Cardiac muscle cell (in vitro differentiated cells and primary cell): ENCODE data around the gene PTGES. TPM values are rescaled to one million over a fixed set of nuclear protein-coding genes. Genes with fewer than 3 reads are reported as not detected.

ENCODE experiments used
- DNase-seq, 2 donors: peaks; one replicate each; pipeline versions ENCODE4 v3.0.0 to v3.0.0-alpha.2; 2010 to 2017; ENCODE audit warnings: low read depth in 1 of 2, low spot score in 1 of 2
- H3K27ac ChIP-seq: fragments of 200-600 bp; sonication (generic); 2 replicates; pipeline ENCODE4 v1.5.1; 2016
- H3K27me3 ChIP-seq: fragments of 200-600 bp; sonication (generic); 2 replicates; pipeline ENCODE4 v1.6.0; 2016; ENCODE audit warnings: control low read depth
- H3K36me3 ChIP-seq: fragments of 200-600 bp; sonication (generic); 2 replicates; pipeline ENCODE4 v1.5.1; 2016; ENCODE audit warnings: control low read depth
- H3K4me1 ChIP-seq: fragments of 200-600 bp; sonication (generic); 2 replicates; pipeline ENCODE4 v1.8.1; 2017; ENCODE audit warnings: low read depth, mild to moderate bottlenecking, mixed run types
- H3K4me3 ChIP-seq: fragments of 200-600 bp; sonication (generic); 2 replicates; pipeline ENCODE4 v1.5.1; 2016; ENCODE audit warnings: mild to moderate bottlenecking
- H3K9me3 ChIP-seq: fragments of 200-600 bp; sonication (generic); 2 replicates; pipeline ENCODE4 v1.5.1; 2017; ENCODE audit warnings: low read depth, mild to moderate bottlenecking, control low read depth
- CTCF ChIP-seq: IDR thresholded peaks from 2 replicates; pipeline ENCODE4 v1.5.1; 2012; ENCODE audit warnings: low read depth, mild to moderate bottlenecking, low read length
- polyA plus RNA-seq: library from polyadenylated mRNA; unstranded; fragments of >200 nt; fragmentation: Nextera tagmentation; extraction: Ambion mirVana; gene quantifications from 2 replicates; pipeline ENCODE4 v1.2.1, GENCODE V29; 2016
- total RNA-seq: library from RNA; depleted of rRNA; stranded (reverse); fragments of >200 nt; gene quantifications from 2 replicates; pipeline ENCODE4 v1.2.3, GENCODE V29; 2016

Gene PTGES
- total and polyA plus RNA-seq, 2 experiments from 2014 or later: 1.4 to 4.6 TPM

DNA sequence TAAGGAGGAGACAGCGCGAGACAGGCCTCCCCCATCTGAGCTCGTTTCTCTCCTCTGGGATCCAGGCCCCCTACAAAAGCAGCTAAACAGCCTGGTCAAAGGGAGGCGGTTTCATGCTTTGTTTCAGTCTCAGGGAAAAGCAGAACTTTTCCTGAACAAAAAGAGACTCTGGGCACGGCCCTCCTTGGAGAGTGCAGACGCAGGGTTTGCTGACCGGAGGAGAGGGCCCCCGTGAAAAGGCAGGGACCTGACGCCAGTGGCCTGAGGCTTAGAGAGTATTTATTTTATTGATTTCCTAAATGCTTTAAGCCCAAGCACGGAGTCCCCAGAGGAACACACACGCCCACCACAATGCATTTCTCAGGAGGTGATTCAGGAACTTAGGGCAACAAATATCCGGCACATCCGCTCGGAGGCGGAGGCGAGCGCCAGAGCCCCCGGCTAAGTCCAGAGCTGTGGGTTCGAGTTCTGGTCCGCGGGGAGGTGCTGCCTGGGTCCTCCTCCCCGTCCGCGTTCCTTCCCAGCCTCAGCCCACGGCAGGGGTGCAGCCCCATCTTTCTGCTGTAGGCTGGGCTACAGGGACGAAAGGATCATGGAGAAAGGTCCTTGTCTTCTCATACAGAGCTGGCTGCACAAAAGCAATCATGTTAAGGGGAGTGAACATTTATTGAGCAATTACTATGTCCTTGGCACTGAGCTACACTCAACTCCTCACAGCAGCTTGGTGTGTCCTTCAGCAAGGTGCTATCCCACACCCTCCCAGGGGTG is 40.0 kb downstream of the PTGES start:
- peak in 1 of 2 donors; percentile 52 for DNase-seq
- Histone ChIP-seq H3K27me3 (no peaks in the 10 kb centered on the region), H3K4me3 (no peak overlapping the region), H3K9me3 (no peaks in the 10 kb centered on the region), H3K27ac (peak overlapping the region; percentile 64), H3K4me1 (peaks cover 25% of the 10 kb centered on the region), H3K36me3 (no peaks in the 10 kb centered on the region)
- no peak for TF ChIP-seq CTCF

DNA sequence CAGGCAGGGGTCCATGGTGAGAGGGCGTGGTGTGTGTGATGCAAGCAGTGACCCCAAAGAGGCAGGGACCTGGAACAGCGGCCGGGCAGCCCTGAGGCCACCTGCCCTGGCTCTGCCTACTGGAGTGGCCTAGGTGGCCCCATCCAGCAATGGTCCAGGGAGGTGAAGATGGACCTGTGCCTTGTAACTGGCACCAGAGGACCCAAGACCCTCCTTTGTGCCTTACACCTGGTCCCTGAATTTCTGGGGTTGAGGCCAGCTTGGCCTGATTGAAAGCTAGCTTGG is 42.7 kb downstream of the PTGES start:
- H3K27ac ChIP-seq: peak overlapping the region; percentile 43
- no peaks in the 10 kb centered on the region for H3K36me3 ChIP-seq
- H3K27me3 ChIP-seq: no peaks in the 10 kb centered on the region
- H3K4me3 ChIP-seq: no peak overlapping the region
- no peak for DNase-seq
- H3K9me3 ChIP-seq: no peaks in the 10 kb centered on the region
- H3K4me1 ChIP-seq: peaks cover 25% of the 10 kb centered on the region
- TF ChIP-seq CTCF: no peak

GRCh38 chr9:129709438-129710168 is 43.2 kb downstream of the PTGES start:
- peak in 1 of 2 donors; percentile 62 for DNase-seq
- Histone ChIP-seq H3K36me3 (no peaks in the 10 kb centered on the region), H3K4me1 (peaks cover 25% of the 10 kb centered on the region), H3K9me3 (no peaks in the 10 kb centered on the region), H3K4me3 (no peak overlapping the region), H3K27me3 (no peaks in the 10 kb centered on the region), H3K27ac (peak overlapping the region; percentile 83)
- no peak for TF ChIP-seq CTCF

DNA sequence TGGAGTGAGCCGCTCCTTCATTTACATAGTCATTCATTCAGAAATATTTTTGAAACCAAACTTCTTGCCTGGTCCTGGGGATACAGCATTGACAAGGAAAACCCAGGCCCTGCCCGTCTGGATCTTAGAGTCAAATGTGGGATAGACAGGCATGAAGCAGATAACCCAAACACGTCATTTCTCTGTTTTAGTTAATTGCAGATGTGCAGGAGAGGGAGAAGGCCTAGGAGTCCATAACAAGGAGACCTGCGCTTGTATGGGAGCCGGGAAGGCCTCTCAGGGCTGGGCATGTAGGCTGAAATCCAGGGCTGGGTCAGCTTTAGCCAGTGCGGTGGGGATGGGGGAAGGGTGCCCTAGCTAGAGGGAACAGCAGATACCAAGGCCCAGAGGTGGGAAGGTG is 44.0 kb downstream of the PTGES start:
- Histone ChIP-seq H3K27ac (peak overlapping the region; percentile 83), H3K27me3 (no peaks in the 10 kb centered on the region), H3K36me3 (no peaks in the 10 kb centered on the region), H3K9me3 (no peaks in the 10 kb centered on the region), H3K4me3 (no peak overlapping the region), H3K4me1 (peaks cover 25% of the 10 kb centered on the region)
- TF ChIP-seq CTCF: no peak
- peak in 1 of 2 donors; percentile 20 for DNase-seq

DNA sequence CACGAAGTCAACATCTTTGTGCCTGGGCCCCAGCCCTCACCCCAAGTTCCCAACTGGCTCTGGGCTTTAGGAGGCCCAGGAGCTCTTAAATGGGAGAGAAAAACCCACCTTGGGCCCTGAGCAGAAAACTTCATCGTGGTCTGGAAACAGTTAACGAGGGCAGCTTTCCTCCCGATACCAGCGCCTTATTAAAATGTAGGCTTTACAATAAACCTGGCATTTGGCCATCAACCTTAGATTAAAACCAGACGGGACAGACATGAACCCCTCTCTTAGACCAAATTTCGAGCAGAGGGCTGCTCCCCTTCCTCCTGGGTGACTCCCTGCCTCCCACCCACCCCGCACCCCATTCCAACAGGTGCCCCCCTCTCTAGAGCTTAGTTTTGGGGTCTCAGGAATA is 48.0 kb downstream of the PTGES start:
- H3K27me3 ChIP-seq: no peaks in the 10 kb centered on the region
- no peak for TF ChIP-seq CTCF
- H3K4me1 ChIP-seq: peaks cover 16% of the 10 kb centered on the region
- H3K9me3 ChIP-seq: no peaks in the 10 kb centered on the region
- no peaks in the 10 kb centered on the region for H3K36me3 ChIP-seq
- no peak overlapping the region for H3K27ac ChIP-seq
- H3K4me3 ChIP-seq: no peak overlapping the region
- no peak for DNase-seq
